NCI-H187 treated with DMSO at 0.1 percent for 48 hours (cell line): Measurements from ENCODE around the gene ABI3BP.

ENCODE experiments used
- DNase-seq: peaks from one replicate; lab custom pipeline; 2025; lab: John Stamatoyannopoulos, UW

The ABI3BP gene

GRCh38 chr3:100834332-100834731 is 158.9 kb downstream of the ABI3BP start:
- DNase-seq = no peak

- no peak for DNase-seq
Observed at GRCh38 chr3:100833483-100833882, 159.7 kb downstream of the ABI3BP start.

GRCh38 chr3:100831629-100832028 is 161.6 kb downstream of the ABI3BP start:
- no peak for DNase-seq

GRCh38 chr3:100830931-100831330 is 162.3 kb downstream of the ABI3BP start:
- no peak for DNase-seq

- no peak for DNase-seq
Observed at GRCh38 chr3:100825574-100825973, 167.6 kb downstream of the ABI3BP start.

GRCh38 chr3:100815583-100815982 is 177.6 kb downstream of the ABI3BP start:
- no peak for DNase-seq

GRCh38 chr3:100813828-100814227 is 179.4 kb downstream of the ABI3BP start:
- no peak for DNase-seq

GRCh38 chr3:100811779-100812507 is 181.3 kb downstream of the ABI3BP start:
- no peak for DNase-seq

GRCh38 chr3:100810671-100811070 is 182.6 kb downstream of the ABI3BP start:
- DNase-seq = no peak

- no peak for DNase-seq
Observed at GRCh38 chr3:100804631-100805030, 188.6 kb downstream of the ABI3BP start.

- no peak for DNase-seq
Observed at GRCh38 chr3:100803711-100804110, 189.5 kb downstream of the ABI3BP start.

- no peak for DNase-seq
Observed at GRCh38 chr3:100802126-100802525, 191.1 kb downstream of the ABI3BP start.

- DNase-seq = no peak
Observed at GRCh38 chr3:100798012-100798411, 195.2 kb downstream of the ABI3BP start.

GRCh38 chr3:100796556-100796955 is 196.7 kb downstream of the ABI3BP start:
- no peak for DNase-seq

- no peak for DNase-seq
Observed at GRCh38 chr3:100789579-100789978, 203.6 kb downstream of the ABI3BP start.

- no peak for DNase-seq
Observed at GRCh38 chr3:100783619-100784018, 209.6 kb downstream of the ABI3BP start.

GRCh38 chr3:100782906-100783305 is 210.3 kb downstream of the ABI3BP start:
- DNase-seq = no peak

GRCh38 chr3:100782348-100782747 is 210.9 kb downstream of the ABI3BP start:
- DNase-seq = no peak

GRCh38 chr3:100781301-100781700 is 211.9 kb downstream of the ABI3BP start:
- no peak for DNase-seq

GRCh38 chr3:100780071-100780622 is 213.1 kb downstream of the ABI3BP start:
- no peak for DNase-seq

GRCh38 chr3:100779480-100779879 is 213.7 kb downstream of the ABI3BP start:
- DNase-seq = no peak

GRCh38 chr3:100777271-100777670 is 215.9 kb downstream of the ABI3BP start:
- no peak for DNase-seq

GRCh38 chr3:100776746-100777145 is 216.5 kb downstream of the ABI3BP start:
- DNase-seq = no peak
